ENCODE measurements around the gene PLET1.

The PLET1 gene

GRCh38 chr11:112260490-112260889 is at the start of gene PLET1:
Gene PLET1, minus strand, starts transcription at chr11:112260860. Its CDS starts 271 bp downstream, at chr11:112260589.
- no peak for DNase-seq (ENCODE audit: low read depth)

- no peak for DNase-seq (ENCODE audit: low read depth)
Measured at GRCh38 chr11:112310419-112310818, 49.8 kb upstream of the PLET1 start.

- no peak for DNase-seq (ENCODE audit: low read depth)
Measured at GRCh38 chr11:112308651-112309050, 48.0 kb upstream of the PLET1 start.

- no peak for DNase-seq (ENCODE audit: low read depth)
Measured at GRCh38 chr11:112307616-112308015, 47.0 kb upstream of the PLET1 start.

- no peak for DNase-seq (ENCODE audit: low read depth)
Measured at GRCh38 chr11:112306230-112306629, 45.6 kb upstream of the PLET1 start.

GRCh38 chr11:112304914-112305313 is 44.3 kb upstream of the PLET1 start:
- no peak for DNase-seq (ENCODE audit: low read depth)

GRCh38 chr11:112303616-112304015 is 43.0 kb upstream of the PLET1 start:
- no peak for DNase-seq (ENCODE audit: low read depth)

GRCh38 chr11:112302226-112302868 is 41.7 kb upstream of the PLET1 start:
- no peak for DNase-seq (ENCODE audit: low read depth)

- DNase-seq (ENCODE audit: low read depth) = no peak
Measured at GRCh38 chr11:112300094-112300786, 39.6 kb upstream of the PLET1 start.

- DNase-seq (ENCODE audit: low read depth) = no peak
Measured at GRCh38 chr11:112298535-112298934, 37.9 kb upstream of the PLET1 start.

GRCh38 chr11:112297248-112297866 is 36.7 kb upstream of the PLET1 start:
- no peak for DNase-seq (ENCODE audit: low read depth)

GRCh38 chr11:112296044-112296443 is 35.4 kb upstream of the PLET1 start:
- no peak for DNase-seq (ENCODE audit: low read depth)

- DNase-seq (ENCODE audit: low read depth) = no peak
Measured at GRCh38 chr11:112294688-112295340, 34.2 kb upstream of the PLET1 start.

GRCh38 chr11:112293614-112294013 is 33.0 kb upstream of the PLET1 start:
- DNase-seq (ENCODE audit: low read depth) = no peak

- no peak for DNase-seq (ENCODE audit: low read depth)
Measured at GRCh38 chr11:112292785-112293407, 32.2 kb upstream of the PLET1 start.

GRCh38 chr11:112292188-112292587 is 31.5 kb upstream of the PLET1 start:
- no peak for DNase-seq (ENCODE audit: low read depth)

- no peak for DNase-seq (ENCODE audit: low read depth)
Measured at GRCh38 chr11:112291191-112291590, 30.5 kb upstream of the PLET1 start.

GRCh38 chr11:112290493-112290850 is 29.8 kb upstream of the PLET1 start:
- no peak for DNase-seq (ENCODE audit: low read depth)

- DNase-seq (ENCODE audit: low read depth) = peak; percentile 77
Measured at GRCh38 chr11:112289588-112290492, 29.2 kb upstream of the PLET1 start.

GRCh38 chr11:112288021-112288420 is 27.4 kb upstream of the PLET1 start:
- DNase-seq (ENCODE audit: low read depth) = no peak

- no peak for DNase-seq (ENCODE audit: low read depth)
Measured at GRCh38 chr11:112285841-112286311, 25.2 kb upstream of the PLET1 start.

Data from activated T-helper 9 cell treated with anti-CD3 and anti-CD28 coated beads, Interleukin-2, amount 50 U/mL, for 16 hours (primary cell).